NCI-H1417 (cell line): Measurements from ENCODE around the gene REEP2.

Source experiments
- DNase-seq, 3 experiments: peaks; one replicate each; lab custom pipeline; 2025; lab: John Stamatoyannopoulos, UW

REEP2 gene

DNA sequence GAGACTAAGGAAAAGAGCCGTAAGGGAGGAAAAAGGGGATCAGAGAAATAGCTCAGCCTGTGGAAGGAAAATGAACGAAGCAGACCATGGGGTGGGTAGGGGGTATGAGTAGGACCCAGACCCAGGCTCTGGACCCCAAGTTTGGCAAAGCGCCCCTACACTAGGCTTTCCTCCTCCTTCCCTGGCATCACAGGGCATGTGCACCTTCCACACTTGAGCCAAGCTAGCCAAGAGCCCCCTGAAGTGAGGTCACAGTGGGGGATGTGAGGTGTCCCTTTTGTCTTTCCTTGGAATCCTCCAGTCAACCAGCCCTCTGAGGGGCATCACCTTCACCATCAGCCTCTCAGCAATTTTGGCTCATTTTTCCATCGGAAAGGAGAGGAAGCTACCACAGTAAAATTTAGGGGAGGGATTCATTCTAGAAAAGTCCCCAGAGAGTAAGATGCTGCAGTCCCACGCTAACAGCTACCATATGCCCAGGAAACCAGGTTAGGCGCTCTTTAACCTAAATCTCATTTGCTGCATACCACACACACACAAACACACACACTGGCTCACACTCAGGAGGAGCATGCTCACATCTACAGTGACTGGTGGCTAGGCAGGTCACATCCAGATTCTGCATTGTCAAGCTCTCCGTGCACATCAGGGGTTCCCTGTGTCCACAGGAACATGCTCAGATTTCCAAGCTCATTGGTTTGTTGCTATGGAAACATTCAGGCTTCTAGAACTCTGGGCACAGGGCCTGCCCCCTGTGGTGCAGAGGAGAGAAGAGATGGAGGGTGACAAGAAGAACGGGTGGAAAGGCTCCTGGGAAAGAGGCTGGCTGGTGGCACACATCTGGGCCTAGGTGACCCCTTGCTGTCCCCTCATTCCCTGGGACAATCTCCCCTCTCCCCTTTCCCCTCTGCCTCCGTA lies 9.9 kb downstream of the REEP2 start:
- DNase-seq, result peak; percentile 80 to 96 (median 83)

DNA sequence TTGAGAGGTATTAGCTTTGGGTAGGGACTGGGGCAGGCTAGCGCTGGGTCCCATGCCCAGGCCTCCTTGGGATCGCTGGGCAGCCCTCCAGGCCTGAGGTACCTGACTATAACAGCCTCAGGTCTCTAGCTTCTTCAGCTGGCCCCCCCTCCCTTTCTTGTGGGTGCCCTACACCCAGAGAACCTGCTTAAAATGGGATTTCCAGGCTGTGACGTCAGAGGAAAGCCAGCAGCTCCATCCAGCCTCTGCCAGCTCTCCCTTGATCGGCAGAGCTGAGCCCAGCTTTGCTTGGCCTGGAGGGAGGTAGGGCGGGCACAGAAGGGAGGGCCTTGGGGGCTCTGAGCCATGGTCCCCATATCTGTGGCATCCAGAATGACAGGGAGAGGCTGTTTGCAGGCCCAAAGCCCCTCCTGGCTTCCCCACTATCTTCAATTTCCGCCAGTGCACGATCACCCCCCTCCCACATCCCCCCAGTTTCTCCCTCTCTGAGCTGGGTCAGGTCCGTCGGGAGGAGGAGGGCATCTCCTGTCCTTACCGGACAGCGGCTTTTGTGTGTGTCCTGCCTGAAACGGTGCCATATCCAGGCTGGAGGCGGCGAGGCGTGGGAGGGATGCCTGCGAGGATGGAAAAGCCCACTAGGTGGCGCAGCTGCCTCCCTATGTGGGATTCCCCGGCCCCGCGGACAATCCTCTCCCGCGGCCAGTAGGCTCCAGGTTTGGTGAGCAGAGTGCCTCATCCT lies 10.8 kb downstream of the REEP2 start:
- DNase-seq, result peak; percentile 64 to 83 (median 82)

DNA sequence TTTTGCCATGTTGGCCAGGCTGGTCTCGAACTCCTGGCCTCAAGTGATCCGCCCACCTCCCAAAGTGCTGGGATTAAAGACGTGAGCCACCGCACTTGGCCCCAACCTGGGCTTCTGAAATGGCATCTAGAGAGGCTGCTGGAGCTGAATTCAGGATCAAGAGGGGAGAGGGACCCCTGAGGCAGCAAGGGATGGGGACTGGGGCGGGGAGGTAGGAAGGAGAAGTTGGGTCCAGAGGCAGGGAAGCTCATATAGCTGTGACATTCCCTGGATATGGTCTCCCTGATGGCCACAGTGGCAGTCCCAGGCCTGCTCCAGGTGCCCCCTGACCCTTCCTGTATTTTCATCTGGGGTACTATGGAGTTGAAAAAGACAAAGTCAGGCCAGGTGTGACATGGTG lies 12.1 kb downstream of the REEP2 start:
- no peak for DNase-seq

DNA sequence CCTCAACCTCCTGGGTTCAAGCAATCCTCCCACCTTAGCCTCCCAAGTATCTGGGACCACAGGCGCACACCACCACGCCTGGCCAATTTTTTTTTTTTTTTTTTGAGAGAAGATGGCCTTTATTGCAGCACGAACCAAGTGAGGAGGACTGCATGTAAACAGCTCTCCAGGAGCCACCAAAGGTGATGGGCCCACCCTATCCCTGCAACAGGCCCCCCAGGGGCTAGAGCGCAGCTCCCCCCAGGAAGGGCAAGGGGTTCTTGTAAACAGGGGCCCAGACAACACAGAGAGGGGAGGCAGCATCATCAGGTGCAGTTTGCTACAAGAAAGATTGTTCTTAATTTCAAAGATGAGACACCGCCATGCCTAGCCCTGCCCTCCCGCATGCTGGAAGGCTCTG lies 13.9 kb downstream of the REEP2 start:
- no peak for DNase-seq

DNA sequence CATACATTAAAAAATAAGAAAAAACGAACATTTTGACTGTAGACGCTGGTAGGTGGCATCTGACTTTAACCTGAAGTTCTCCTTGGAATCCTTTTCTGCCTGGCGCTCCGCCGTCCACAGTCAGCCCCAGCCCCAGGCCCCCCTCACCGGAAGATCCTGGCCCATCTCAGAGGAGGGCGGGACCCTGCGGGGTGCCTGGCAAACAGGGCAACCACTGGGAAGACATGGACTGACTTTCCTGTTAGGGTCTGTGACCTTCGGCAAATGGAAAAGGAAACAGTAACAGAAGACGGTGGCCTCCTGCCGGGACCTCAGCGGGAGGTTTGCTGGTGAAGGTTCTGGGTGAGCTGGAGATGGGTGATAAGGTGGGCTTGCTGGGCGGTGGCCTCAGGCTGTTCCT lies 14.7 kb downstream of the REEP2 start:
- DNase-seq, result no peak

DNA sequence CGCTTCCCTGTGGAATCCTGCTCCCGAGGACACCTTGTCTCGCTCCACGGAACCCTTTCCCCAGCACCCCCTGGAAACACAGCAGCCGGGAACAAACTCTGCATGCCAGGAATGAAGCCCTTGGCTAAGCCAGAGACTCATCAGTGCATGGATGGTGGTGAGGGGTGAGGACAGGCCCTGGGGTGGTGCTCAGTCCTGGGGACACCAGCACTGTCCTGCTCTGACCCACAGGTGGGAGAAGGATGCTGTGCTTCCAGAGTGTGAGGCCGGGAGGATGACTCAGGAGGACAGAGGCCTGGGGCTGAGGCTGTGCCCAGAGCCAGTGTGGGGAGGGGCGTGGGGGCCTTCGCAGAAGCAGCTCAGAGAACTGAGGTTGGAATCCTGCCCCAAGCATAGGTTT lies 15.3 kb downstream of the REEP2 start:
- no peak for DNase-seq

DNA sequence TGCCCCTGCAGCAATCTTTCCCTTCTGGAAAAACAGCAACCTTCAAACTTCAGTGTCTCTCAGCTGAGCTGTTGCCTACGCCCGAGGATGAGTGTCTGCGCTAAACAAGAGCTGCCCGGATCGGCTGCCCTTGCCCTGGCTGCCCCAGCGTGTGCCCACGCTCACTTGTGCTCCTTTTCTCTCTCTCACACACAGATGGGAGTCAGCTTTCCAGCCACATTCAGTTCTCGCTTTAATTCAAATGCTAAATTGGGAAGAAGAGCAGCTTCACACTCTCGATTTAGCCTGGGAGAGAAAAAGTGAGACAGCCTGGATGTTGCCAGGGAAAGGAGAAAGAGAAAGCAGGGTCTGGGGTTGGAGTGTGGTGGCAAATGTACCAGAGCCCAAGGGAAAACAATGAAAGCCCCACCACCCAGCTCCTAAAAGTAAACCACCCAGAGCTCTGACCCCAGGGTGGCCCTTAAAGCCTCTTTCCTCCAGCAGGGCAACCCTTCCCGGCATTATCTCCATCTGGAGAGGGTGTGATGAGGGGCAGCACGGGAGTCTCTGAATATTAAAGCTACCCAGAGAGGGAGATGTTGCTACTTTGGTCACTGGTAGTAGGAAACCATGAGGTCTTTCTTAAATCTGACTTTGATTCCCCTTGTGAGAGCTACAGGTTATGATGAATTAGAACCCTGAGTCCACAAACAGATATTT lies 16.5 kb downstream of the REEP2 start:
- no peak for DNase-seq

DNA sequence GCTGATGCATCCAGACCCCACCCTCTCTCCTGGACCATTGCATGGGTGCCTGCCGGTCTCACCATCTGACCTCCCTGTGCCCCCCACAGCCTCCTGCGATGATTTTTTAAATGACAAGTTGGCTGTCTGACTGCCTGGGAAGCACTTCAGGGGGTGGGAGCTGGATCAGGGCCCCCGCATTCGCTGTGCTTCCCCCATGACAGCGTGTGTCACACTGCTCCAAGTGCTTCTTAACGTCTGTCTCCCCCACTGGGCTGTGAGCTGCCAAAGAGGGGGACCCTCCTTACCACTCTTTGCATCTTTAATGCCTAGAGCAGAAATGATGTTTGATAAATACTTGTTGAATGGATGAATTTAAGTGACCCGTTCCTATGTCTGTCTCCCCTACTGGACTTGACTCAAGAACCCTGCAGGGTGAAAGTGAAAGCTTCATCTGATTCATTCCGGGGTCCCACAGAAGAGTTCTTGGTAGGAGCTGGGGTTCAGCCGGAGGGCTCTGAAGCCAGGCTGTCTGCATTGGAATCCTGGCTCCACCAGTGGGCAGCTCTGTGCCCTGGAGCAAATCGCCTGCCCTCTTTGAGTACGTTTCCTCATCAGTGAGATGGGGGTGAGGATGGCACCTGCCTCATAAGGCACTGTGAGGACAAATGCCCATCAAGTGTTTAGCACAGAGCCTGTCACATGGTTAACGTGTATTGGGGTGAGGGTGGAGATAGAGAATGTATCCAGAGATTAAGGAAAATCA lies 18.8 kb downstream of the REEP2 start:
- no peak for DNase-seq

DNA sequence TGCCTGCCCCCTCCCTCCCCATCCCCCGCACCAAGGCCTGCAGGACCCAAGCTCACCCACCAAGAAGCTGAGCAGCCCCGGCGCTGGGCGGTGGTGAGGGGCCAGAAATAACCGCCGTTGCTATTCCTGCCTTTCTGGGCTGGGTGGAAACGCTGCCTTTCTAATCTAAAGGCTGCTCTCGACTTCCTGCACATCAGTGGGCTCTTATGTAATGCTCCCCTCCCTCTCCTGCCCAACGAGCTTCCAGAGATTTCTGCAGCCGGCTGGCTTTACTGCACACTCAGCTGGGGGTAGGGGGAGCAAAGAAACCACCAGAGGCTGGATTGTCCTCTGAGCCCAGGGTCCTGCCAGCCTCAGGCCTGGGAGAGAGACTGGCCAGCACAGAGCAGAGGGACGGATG lies 19.5 kb downstream of the REEP2 start:
- no peak for DNase-seq

DNA sequence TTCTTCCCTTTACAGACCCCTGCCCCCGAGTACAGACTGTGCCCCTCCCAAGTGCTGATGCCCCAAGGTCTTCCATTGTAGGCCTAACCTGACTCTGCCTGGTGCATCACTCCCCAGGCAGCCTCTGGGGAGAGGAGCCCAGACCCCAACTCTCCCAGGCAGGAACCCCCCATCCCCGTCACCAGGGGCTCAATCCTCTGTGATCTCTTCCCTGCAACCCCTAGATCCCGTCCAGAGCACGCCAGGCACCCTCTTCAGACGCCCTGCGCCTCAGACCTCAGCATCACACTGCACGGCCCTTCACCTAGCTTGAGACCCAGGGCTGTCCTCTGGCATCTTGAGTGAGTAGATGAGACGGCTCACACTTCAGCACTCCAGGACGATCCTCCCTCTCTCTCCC lies 20.0 kb downstream of the REEP2 start:
- no peak for DNase-seq

DNA sequence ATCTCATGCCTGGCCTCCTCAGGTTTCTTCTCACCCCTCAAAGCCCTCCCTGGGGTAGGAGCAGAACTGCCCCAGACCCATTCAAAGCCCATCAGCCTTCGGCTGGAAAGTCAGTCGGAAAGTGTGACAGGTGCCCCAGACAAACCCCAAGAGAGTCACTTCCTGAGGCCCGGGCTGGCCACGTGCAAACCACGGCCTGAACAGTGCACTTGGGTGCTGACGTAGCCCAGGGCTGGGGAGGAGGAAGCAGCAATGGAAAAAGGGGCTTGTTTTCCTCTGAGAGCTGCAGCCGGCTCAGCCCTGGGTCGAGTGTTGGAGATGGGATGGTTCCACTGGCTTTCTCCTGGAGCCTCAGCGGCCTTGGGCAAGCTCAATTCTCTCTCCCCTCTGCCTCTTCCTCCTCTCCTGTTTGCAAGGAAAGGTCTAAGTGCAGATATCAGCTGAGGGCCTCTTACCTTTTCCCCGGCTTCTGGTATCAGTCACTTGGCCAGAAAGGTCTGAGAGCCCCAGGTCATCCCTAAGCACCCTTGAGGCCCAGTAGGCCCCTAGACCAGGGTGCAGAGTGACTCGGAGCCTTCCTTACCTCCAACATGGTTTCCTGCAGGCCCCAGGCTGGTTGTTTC lies 20.6 kb downstream of the REEP2 start:
- no peak for DNase-seq

DNA sequence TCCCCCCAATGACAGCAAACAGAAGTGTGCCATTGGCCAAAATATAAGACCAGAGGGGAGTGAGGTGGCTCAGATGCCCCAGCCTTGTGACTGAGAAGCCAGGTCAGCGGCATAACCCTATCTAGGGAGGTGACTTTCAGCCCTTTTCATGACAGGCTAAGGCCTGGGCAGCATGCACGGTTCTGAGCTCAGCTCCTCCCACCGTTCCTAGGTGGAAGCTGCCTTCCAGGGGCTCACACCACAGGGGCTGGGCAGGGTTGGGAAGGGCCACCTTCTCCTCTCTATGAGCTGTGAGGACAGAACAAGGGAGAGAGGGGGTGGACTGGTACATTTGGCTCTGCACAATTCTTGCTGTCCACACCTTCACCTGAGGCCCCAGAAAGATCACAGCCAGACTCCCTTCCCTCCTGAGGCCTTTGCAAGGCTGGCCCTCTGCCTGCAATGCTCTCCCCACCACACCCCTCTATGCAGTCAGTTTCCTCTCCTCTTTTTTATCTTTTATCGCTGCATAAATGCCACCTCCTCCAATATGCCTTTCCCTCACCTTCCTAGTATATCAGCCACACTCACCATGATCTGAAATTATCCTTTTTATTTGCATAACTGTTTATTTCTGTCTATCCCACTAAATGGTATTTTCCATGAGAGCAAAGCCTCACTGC lies 21.3 kb downstream of the REEP2 start:
- DNase-seq, result no peak

DNA sequence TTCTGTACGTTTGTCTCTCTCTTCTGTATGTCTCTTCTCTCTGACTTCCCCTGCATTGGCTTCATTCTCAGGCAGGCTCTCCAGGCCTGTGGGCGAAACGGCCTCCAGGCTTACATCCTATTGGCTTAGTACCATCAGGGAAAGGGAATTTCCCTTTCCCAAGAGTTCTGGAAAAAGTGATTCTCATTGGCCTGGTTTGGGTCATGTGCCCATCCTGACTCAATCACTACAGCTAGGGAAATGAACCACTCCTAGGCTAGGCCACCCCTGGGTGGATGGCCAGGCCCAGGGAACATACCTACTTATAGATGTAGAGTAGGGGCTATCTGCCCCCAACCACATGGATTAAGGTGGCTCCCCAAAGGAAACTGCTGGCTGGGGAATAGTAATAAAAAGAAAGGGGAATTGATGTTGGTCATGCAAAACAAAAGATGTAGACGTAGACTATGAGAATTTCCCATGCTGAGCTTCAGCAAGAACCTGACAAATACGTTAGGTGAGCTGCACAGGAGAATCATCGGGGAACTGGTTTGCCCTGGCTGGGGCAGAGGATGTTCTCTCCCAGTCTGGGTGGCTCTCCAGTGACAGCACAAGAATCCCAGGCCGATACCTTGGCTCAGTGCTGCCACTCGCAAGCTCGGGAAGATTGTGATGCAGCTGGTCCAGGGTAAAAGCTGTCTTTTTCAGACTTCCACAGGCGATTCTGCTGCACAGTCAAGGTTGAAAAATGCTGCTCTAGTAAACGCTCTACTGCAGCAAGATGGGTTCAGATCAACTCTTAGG lies 22.7 kb downstream of the REEP2 start:
- no peak for DNase-seq

DNA sequence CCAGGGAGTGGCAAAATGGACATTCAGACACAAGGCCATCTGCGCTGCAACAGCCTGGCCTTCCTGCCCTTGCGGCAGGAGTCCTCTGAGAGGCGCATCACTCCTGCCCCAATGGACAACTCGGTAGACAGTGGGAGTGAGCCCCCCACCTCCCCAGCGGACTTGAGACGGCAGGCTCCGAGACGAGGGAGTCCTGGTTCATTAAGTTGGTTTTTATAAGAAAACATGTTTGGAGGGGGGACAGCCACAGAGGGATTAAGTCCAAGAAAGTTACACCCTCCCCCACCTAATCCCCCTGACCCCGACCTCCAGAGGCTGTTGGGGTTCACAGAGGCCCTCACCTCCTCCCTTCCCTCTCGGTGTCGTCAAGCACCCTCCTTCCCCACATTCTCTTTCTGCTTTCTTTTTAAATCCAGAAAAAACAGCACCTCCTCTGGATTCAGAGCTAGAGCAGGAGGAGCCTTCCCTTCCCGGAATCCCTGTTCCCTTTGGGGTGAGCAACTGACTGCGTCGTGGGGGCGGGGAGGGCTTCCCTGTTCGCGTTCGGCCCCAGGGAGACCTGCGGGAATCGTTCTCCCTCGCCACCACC lies 24.7 kb downstream of the REEP2 start:
- DNase-seq, result peak in 2 of 3 experiments; percentile 45 to 54

DNA sequence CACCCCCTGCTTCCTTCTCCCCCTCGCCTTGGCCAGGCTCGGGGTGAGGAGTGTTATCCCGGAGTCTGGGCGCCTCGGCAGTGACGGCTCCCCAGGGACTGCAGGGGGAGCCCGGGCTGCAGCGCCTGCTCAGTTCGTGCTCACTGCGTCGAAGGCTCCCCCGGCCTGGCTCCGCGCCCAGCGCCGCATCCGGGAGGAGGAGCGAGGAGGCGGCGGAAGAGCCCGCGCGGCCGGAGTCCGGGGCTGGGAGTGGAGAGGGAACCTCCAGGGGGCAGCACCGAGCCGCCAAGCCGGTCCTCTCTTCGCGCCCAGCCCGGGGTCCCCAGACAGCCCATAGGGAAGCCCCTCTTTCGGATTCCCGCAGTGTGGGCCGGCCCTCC lies 25.1 kb downstream of the REEP2 start:
- DNase-seq, result peak; percentile 87 to 91 (median 91)

DNA sequence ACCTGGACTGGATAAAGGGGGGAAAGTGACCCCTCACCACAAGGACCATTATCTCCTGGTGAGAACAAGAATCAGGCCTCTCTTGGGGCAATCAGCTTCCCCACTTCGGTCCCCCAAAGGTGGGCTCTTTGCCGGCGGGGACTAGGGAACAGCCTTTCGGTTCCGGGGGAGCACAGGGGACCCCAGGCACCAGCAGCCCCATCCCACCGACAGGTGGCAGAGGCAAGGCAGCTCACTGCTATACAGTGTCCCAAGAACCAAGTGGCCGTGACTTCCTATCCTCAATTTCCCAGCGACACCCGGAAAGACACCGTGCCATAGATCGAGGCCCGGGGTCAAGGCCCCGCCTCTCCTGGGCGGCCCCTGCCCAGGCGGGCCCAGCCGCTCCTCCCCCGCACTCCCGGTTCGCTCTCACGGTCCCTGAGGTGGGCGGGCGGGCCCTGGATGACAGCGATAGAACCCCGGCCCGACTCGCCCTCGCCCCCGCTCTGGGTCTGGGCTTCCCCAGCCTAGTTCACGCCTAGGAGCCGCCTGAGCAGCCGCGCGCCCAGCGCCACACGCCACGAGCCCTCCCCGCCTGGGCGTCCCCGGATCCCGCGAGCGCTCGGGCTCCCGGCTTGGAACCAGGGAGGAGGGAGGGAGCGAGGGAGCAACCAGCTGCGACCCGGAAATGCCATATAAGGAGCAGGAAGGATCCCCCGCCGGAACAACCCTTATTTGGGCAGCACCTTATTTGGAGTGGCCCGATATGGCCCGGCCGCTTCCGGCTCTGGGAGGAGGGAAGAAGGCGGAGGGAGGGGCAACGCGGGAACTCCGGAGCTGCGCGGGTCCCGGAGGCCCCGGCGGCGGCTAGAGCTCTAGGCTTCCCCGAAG lies 25.8 kb downstream of the REEP2 start:
- DNase-seq, result peak; percentile 96 to 98 (median 98)

DNA sequence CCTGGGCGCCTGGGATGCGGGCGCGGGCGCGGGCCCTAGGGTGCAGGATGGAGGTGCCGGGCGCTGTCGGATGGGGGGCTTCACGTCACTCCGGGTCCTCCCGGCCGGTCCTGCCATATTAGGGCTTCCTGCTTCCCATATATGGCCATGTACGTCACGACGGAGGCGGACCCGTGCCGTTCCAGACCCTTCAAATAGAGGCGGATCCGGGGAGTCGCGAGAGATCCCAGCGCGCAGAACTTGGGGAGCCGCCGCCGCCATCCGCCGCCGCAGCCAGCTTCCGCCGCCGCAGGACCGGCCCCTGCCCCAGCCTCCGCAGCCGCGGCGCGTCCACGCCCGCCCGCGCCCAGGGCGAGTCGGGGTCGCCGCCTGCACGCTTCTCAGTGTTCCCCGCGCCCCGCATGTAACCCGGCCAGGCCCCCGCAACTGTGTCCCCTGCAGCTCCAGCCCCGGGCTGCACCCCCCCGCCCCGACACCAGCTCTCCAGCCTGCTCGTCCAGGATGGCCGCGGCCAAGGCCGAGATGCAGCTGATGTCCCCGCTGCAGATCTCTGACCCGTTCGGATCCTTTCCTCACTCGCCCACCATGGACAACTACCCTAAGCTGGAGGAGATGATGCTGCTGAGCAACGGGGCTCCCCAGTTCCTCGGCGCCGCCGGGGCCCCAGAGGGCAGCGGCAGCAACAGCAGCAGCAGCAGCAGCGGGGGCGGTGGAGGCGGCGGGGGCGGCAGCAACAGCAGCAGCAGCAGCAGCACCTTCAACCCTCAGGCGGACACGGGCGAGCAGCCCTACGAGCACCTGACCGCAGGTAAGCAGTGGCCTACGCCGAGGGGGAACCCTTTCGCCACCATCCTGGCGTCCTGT lies 26.6 kb downstream of the REEP2 start, which contains the start of gene EGR1:
TSS of gene EGR1 (plus strand) at position 219 of the 864 bp plus-strand sequence. CDS start at position 502, 283 bp downstream.
- peak; percentile 83 to 96 (median 95) for DNase-seq
